ENCODE data around the gene TM4SF18.
"Not testable (repeated sequence)": the region's sequence is repeated elsewhere in the genome, so short reads cannot be mapped to it uniquely, and the experiment has no call there.

The TM4SF18 gene

GRCh38 chr3:149333176-149333859 lies at the start of gene TM4SF18:
Gene TM4SF18 (minus strand): TSS chr3:149333636. CDS start chr3:149333382, 254 bp downstream.
- H3K27me3 Mint-ChIP-seq = no peaks in the 10 kb centered on the region
- DNase-seq (ENCODE audit: low spot score in 2 of 2) (no peak), ATAC-seq (ENCODE audit: low read depth) (no peak)
- no peaks in the 10 kb centered on the region for H3K9me3 Mint-ChIP-seq
- no peaks in the 10 kb centered on the region for H3K36me3 Mint-ChIP-seq
- H3K4me1 Mint-ChIP-seq = no peaks in the 10 kb centered on the region
- no peak within 1 kb of the TSS for H3K27ac Mint-ChIP-seq
- H3K4me3 Mint-ChIP-seq = no peak within 1 kb of the TSS

GRCh38 chr3:149382518-149382917 lies 49.1 kb upstream of the TM4SF18 start:
- no peak overlapping the region for H3K27ac Mint-ChIP-seq
- H3K4me3 Mint-ChIP-seq = no peak overlapping the region
- peaks cover 2% of the 10 kb centered on the region for H3K4me1 Mint-ChIP-seq
- peaks cover 3% of the 10 kb centered on the region for H3K27me3 Mint-ChIP-seq
- no peaks in the 10 kb centered on the region for H3K9me3 Mint-ChIP-seq
- peaks cover 2% of the 10 kb centered on the region for H3K36me3 Mint-ChIP-seq
- ATAC-seq (ENCODE audit: low read depth) (no peak), DNase-seq (ENCODE audit: low spot score in 2 of 2) (no peak)

- ATAC-seq (ENCODE audit: low read depth) = no peak
- Mint-ChIP-seq H3K36me3 (peaks cover 2% of the 10 kb centered on the region), H3K9me3 (no peaks in the 10 kb centered on the region), H3K27me3 (peaks cover 6% of the 10 kb centered on the region), H3K27ac (no peak overlapping the region), H3K4me3 (no peak overlapping the region), H3K4me1 (peaks cover 2% of the 10 kb centered on the region)
- no peak for DNase-seq (ENCODE audit: low spot score in 2 of 2)
Measured at GRCh38 chr3:149382101-149382467, 48.6 kb upstream of the TM4SF18 start.

- Mint-ChIP-seq H3K36me3 (peaks cover 2% of the 10 kb centered on the region), H3K4me3 (no peak overlapping the region), H3K27me3 (peaks cover 6% of the 10 kb centered on the region), H3K9me3 (no peaks in the 10 kb centered on the region), H3K4me1 (peaks cover 2% of the 10 kb centered on the region), H3K27ac (no peak overlapping the region)
- DNase-seq (ENCODE audit: low spot score in 2 of 2) (no peak), ATAC-seq (ENCODE audit: low read depth) (no peak)
Measured at GRCh38 chr3:149381173-149382100, 48.0 kb upstream of the TM4SF18 start.

GRCh38 chr3:149380220-149380619 lies 46.8 kb upstream of the TM4SF18 start:
- ATAC-seq (ENCODE audit: low read depth); H3K27ac Mint-ChIP-seq; H3K36me3 Mint-ChIP-seq; DNase-seq (ENCODE audit: low spot score in 2 of 2); H3K4me1 Mint-ChIP-seq; H3K27me3 Mint-ChIP-seq; H3K4me3 Mint-ChIP-seq; H3K9me3 Mint-ChIP-seq: not testable (repeated sequence)

- peaks cover 2% of the 10 kb centered on the region for H3K4me1 Mint-ChIP-seq
- H3K27me3 Mint-ChIP-seq = peaks cover 6% of the 10 kb centered on the region
- H3K27ac Mint-ChIP-seq = no peak overlapping the region
- ATAC-seq (ENCODE audit: low read depth) (no peak), DNase-seq (ENCODE audit: low spot score in 2 of 2) (no peak)
- no peaks in the 10 kb centered on the region for H3K9me3 Mint-ChIP-seq
- peaks cover 2% of the 10 kb centered on the region for H3K36me3 Mint-ChIP-seq
- no peak overlapping the region for H3K4me3 Mint-ChIP-seq
Measured at GRCh38 chr3:149378478-149379309, 45.3 kb upstream of the TM4SF18 start.

GRCh38 chr3:149377408-149378364 lies 44.2 kb upstream of the TM4SF18 start, which contains the start of gene TM4SF1:
Gene TM4SF1 (minus strand): TSS chr3:149377649. CDS start chr3:149377547, 102 bp downstream.
- Mint-ChIP-seq H3K4me3 (no peak within 1 kb of the TSS), H3K4me1 (peaks cover 2% of the 10 kb centered on the region), H3K36me3 (peaks cover 2% of the 10 kb centered on the region), H3K27me3 (peaks cover 7% of the 10 kb centered on the region), H3K27ac (no peak within 1 kb of the TSS), H3K9me3 (no peaks in the 10 kb centered on the region)
- no peak for ATAC-seq (ENCODE audit: low read depth)
- no peak for DNase-seq (ENCODE audit: low spot score in 2 of 2)

GRCh38 chr3:149376718-149377407 lies 43.4 kb upstream of the TM4SF18 start:
- Mint-ChIP-seq H3K4me1 (peaks cover 2% of the 10 kb centered on the region), H3K27me3 (peaks cover 9% of the 10 kb centered on the region), H3K36me3 (peaks cover 2% of the 10 kb centered on the region), H3K9me3 (no peaks in the 10 kb centered on the region), H3K27ac (no peak overlapping the region), H3K4me3 (no peak overlapping the region)
- DNase-seq (ENCODE audit: low spot score in 2 of 2) (no peak), ATAC-seq (ENCODE audit: low read depth) (no peak)

GRCh38 chr3:149375501-149376196 lies 42.2 kb upstream of the TM4SF18 start:
- Mint-ChIP-seq H3K4me3 (no peak overlapping the region), H3K27ac (no peak overlapping the region), H3K4me1 (peaks cover 5% of the 10 kb centered on the region), H3K9me3 (no peaks in the 10 kb centered on the region), H3K27me3 (peaks cover 9% of the 10 kb centered on the region), H3K36me3 (peaks cover 2% of the 10 kb centered on the region)
- DNase-seq (ENCODE audit: low spot score in 2 of 2) (no peak), ATAC-seq (ENCODE audit: low read depth) (no peak)

- peaks cover 2% of the 10 kb centered on the region for H3K36me3 Mint-ChIP-seq
- DNase-seq (ENCODE audit: low spot score in 2 of 2) = no peak
- peaks cover 5% of the 10 kb centered on the region for H3K4me1 Mint-ChIP-seq
- H3K9me3 Mint-ChIP-seq = no peaks in the 10 kb centered on the region
- no peak for ATAC-seq (ENCODE audit: low read depth)
- H3K4me3 Mint-ChIP-seq = no peak overlapping the region
- H3K27ac Mint-ChIP-seq = no peak overlapping the region
- H3K27me3 Mint-ChIP-seq = peaks cover 9% of the 10 kb centered on the region
Measured at GRCh38 chr3:149374793-149375500, 41.5 kb upstream of the TM4SF18 start.

GRCh38 chr3:149374391-149374790 lies 41.0 kb upstream of the TM4SF18 start:
- Mint-ChIP-seq H3K9me3 (no peaks in the 10 kb centered on the region), H3K27me3 (peaks cover 9% of the 10 kb centered on the region), H3K27ac (no peak overlapping the region), H3K4me1 (peaks cover 5% of the 10 kb centered on the region), H3K4me3 (no peak overlapping the region), H3K36me3 (peaks cover 2% of the 10 kb centered on the region)
- ATAC-seq (ENCODE audit: low read depth) (no peak), DNase-seq (ENCODE audit: low spot score in 2 of 2) (no peak)

All from memory B cell (primary cell).